CD4-positive, alpha-beta T cell treated with Interleukin-21 for 1 hour (primary cell): ENCODE results near the gene SHOC2.

Experiments used
- DNase-seq: peaks from one replicate; pipeline ENCODE4 v3.0.0-alpha.2; 2020

Gene SHOC2

DNA sequence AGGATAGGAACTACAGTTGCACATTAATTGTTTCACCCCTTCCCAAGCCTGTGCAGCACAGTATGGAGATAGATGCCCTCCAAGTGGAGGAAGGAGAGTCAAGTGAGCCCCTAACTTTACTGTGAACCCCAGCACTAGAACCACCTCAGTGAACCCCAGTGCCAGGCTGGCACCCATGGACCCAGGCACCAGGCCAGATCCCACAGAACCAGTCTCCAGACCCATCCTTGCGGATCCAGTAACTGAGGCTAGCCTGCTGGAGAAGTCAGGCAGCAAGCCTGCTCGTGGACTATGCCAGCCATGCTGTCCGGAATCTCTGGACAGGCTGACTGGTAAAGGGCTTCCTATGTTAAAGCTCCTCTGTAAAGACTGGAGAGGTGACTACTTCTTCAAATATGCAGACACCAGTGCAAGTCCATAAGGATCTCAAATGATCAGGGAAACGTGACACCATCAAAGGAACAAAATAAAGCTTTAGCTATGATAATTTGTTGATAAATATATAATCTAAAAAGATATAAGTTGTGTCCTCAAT lies 27.7 kb downstream of the SHOC2 start:
- no peak for DNase-seq

DNA sequence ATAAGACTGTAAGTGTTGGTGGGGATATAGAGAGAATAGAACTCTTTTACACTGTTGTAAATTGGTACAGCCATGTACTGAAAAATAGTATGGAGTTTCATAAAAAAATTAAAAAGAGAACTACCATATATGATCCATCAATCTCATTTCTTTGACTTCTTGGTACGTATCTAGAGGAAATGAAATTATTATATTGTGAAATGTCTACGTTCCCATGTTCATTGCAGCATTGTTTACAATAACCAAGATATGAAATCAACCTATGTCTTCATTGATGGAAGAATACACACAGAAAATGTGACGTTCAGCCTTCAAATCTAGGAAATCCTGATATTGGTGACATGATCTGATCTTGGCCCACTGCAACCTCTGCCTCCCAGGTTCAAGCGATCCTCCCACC lies 32.0 kb downstream of the SHOC2 start:
- no peak for DNase-seq

DNA sequence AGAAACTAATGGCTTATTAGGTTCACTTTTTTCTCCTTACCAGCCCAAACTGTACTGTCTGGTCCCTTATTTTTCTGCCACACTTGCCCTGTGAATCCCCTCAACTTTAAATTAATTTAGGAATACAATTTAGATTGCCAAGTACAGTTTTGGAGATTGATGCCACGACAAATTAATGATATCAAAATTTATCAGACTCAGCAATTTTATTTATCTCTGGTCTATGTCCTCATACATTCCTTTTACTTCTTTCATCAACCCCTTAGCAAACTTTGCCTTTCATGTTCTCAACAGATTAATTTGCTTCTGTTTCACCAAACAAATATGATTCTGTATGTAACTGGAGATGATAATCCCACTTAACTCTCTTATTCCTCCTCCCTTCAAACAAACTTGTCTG lies 38.2 kb downstream of the SHOC2 start:
- no peak for DNase-seq

DNA sequence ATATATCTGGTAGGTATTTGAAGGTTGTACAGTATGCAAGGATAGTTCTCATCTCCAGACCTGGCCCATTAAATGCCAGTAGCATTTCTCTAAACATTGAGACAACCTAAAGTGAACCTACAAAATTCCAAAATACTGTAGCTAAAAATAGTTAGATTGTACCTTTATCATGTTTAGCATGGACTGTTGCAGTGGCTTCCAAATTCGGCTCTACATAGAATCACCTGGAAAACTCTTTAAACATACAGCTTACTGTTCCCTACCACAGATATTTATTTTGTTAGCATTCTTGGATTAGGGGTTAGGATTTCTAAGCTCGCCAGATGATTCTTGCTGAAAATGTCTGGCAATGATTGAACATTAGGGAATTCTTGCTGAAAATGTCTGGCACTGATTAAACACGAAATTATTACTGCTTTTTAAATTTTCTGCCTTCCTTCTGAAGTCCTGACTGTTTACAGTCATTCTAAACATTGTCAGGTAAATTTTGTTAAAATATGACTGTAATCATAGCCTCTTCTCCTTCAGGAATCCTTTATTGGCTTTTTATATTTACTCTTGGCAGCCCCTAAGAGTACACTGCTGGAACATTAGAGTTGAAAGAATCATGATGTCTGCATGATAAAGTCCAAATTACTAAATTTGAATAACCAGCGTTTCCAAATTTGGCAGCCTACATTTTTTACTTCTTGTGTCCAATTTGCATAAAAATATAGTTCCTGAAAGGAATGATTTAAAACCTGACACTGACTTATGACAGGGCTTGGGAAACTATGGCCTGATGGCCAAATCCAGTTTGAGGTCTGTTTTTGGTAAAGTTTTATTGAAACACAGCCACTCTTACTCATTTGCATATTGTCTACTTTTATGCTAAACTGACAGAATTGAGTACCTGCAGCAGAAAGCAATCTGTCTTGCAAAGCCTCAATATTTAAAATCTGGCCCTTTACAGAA lies 40.3 kb downstream of the SHOC2 start:
- DNase-seq, result no peak

DNA sequence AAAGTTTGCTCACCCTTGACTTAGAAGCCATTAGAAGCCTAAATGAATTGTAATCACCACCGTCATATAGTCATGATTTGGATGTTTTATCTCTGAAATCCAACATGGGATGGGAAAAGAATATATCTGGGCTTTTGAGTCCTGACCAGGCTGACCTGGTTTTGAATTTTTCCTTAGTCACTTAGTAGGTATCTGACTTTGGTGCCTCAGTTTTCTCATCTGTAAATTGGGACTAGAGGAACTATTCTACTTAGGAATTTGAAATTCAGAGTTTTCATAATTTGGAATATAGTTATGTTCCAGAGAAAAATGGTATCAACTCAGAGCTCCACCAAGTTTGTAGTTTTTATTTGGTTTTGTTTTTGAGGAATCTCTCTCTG lies 40.9 kb downstream of the SHOC2 start:
- no peak for DNase-seq

DNA sequence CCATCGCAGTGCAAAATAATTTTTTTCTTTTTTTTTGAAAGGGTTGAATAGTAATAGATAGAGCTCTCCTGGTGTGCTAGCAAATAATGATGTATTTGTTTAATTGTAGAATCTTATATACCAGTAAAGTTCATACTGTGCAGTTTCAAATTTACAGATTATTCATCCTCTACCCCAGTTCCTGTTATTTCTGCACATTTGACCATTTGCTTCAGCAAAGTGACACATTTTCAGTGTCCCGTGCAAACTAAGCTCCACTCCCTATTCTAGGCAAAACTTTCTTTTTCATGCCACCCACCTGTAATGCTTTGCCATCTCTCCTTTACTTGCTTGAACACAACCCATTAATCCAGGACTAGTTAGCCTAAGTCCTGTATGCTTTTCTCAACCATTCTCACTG lies 43.0 kb downstream of the SHOC2 start:
- DNase-seq, result no peak

DNA sequence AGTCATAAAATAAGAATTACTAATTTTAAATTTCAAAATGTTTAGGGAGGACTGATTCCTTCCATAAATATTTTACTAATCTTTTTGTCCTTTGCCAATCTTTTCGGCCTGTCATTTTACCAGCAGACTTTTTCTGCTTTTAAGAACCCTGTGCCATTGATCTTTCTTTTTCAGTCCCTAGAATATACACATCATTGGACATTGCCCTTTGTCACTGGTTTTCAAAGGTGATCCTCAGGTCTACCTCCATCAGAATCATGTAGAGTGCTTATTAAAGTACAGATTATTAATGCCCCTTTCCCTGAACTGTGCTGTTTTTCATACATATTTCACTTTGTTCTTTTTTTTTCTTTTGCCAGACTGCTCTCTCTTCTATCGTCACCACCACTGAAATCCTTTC lies 43.8 kb downstream of the SHOC2 start:
- DNase-seq, result no peak

DNA sequence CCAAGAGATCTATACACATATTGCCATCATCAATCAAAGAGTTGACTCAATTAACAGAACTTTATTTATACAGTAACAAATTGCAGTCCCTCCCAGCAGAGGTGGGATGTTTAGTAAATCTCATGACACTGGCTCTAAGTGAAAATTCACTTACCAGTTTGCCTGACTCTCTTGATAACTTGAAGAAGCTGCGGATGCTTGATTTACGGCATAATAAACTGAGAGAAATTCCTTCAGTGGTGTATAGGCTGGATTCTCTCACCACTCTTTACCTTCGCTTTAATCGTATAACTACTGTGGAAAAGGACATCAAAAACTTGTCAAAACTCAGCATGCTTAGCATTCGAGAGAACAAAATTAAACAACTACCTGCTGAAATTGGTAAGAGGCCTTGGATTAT lies 45.3 kb downstream of the SHOC2 start:
- DNase-seq, result no peak

DNA sequence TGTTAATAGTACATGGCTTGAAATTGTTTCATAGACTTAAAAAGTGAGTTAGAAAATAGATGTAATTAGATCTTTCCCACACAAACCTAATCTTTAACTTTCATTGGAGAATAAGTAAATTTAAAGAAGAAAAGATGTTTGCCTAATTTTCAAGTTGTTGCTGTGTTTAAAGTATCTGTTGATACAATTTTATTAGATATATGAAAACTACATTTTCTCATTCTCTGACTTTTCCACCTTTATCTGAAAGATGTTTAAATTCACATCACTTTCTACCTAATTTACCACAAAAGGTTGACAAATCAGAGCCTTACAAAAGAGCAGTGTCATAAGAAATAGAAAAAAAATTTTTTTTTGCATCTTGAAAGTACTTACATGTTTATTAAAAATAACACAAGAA lies 45.8 kb downstream of the SHOC2 start:
- no peak for DNase-seq

DNA sequence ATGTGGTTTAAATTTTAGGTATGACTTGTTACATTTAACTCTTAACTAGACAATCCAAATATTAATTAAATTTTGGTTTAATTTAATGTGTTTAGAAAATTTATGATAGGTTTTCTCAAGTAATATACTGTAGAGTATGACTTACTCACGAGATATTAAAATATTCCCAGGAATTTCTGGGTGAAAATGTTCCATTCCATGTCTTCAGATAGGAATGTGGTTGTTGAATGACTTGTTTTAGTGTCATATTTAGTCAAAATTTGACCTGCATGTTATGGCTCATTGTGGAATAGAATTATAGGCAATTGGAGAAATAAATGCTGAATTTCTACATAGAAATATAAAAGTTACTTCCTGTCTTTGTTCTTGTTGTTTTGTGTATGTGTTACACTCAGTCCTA lies 46.7 kb downstream of the SHOC2 start:
- DNase-seq, result no peak

DNA sequence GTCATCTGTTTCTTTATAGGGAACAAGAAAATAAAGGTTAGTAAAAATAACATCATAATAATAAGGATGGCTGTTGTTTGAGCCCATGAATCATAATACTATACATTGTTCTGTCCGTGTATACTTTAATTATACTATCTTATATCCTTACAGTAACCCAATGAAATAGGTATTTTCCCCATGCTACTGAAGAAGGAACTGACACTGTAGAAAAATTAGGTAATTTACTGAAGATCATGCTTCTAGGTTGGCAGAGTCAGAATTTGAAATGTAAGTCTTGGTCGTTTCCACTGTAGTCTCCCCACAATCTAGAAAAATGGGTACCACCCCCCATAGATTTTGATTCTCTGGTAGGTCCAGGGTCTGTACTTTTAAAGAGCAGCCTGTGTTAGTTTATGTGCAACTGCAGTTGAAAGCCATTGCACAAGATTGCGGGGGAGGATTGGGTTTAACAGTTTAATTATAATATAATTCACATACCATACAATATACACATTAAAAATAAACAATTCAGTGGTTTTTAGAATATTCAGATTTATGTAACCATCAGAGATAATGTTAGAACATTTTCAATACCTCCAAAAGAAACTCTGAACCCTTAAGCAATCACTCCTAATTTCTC lies 47.7 kb downstream of the SHOC2 start:
- no peak for DNase-seq

DNA sequence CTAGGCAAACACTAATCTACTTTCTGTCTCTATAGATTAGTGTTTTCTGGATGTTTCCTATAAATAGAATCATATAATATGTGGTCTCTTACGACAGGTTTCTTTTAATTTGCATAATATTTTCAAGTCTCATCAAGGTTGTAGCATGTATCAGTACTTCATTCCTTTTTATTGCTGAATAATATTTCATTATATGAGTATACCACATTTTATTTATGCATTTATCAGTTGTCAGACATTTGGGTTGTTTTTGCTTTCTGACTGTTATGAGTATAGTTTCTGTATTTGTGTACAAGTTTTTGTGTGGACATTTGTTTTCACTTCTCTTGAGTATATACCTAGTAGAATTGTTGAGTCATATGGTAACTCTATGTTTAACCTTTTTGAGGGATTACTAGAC lies 48.2 kb downstream of the SHOC2 start:
- no peak for DNase-seq

DNA sequence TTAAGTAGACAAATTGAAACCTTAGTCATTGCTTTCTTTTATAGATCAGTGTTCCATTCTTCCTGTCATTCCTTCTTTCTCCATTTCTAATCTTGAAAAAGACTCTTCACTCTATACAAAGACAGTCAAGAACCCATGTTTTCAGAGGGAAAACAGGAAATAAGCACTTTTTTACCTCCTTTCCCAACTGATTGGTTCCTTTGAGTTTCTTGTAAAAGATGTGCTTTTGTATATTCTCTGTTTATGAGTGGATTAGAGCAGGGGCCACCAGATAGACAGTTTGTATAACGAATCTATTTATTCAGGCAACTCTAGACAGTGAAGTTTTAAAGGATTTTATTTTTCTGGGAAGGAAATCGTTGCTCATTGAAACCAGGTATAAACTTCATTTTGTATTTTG lies 49.8 kb downstream of the SHOC2 start:
- no peak for DNase-seq

DNA sequence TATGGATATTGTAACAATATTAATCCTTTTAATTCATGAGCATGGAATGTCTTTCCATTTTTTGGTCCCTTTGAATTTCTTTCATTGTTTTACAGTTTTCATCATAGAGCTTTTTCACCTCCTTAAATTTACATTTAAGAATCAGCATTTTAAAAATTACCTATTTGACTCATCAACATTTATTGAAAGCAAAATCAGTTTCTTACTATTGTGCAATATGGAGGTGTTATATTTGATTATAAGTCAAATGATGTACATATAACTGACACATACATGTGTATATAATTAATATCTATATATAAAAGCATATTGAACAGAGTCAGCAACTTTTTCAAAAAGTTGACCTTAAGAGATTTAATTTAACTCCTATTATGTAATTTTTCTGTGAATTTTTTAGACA lies 52.2 kb downstream of the SHOC2 start:
- DNase-seq, result no peak

DNA sequence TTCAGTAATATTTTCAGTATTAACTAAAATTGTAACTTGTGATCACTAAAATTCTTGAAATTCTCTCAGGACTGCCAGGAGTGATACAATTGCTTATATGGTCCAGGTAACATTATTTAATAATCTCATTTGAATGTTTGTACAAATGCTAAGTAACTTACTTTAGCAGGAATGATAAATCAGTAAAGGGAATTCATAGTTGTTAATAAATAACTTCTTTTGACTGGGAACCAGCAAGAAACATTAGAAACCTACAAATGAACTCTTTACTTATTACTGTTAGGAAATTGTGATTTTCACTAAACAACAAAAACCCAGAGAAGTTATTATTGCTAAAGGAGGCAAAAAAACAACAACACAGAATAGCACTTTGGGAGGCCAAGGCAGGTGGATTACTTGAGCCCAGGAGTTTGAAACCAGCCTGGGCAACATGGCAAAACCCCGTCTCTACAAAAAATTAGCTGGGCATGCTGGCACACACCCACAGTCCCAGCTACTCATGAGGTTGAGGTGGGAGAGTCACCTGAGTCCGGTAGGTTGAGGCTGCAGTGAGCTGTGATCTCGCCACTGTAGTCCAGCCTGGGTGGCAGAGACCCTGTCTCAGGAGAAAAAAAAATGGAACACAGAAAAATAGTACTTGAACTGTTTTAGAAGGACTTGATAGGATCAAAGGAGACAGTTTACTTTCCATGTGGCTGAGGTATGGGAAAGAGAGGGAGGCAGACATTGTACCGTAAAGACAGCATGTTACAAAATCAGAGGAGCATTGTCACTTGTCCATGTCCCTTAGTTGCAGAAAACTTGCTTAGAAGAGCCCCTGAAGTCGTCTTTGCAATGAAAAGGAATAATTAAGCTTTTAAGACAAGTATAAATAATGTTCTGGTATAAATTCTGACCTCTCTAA lies 53.1 kb downstream of the SHOC2 start:
- DNase-seq, result no peak

DNA sequence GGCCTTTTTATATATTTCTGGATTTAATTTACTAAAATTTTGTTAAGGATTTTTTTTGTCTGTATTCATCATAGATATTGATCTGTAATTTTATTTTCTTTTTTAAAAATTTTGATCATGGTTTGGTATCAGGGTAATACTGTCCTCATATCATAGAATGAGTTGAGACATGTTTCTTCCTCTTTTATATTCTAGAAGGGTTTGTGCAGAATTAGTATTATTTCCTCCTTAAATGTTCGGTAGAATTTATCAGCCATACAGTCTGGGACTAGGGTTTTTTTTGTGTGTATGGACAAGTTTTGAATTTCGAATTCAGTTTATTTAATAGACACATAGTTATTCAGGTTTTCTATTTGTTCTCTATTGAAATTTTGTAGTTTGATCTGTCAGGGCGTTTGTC lies 54.0 kb downstream of the SHOC2 start:
- DNase-seq, result no peak

DNA sequence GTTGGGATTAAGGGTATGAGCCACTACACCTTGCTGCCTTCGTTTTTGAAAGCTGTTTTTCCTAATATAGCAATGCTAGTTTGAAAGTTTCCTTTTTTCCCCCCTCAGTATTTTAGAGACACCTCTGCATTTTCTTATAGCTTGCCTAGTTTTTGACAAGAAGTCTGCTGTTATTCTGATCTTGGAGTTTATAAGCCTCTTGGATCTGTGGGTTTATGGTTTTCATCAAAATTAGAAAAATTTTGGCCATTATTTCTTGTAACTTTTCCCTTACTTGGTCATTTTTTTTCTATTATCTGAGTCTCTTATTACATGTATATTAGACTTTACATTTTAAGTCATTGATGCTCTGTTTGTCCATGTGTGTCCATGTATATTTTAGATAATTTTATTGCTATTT lies 57.2 kb downstream of the SHOC2 start:
- no peak for DNase-seq

DNA sequence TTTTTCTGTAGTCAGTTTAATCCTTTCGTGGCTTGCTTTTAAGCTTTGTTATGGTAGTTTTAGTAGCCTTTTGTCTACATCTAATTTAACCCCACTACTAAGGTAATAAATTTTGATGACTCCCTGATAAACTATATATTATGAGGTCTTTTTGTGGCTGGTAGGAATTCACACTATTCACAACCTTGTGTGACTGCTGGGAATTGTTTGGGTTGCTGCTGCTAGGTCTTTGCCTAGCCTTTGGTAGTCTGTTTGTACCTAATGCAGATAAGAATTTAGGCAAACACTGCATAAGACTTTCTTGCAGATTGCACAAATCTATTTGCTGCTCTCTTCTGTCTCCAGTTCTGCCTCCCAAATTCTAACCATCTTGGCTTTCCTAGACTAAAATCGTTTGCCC lies 58.3 kb downstream of the SHOC2 start:
- no peak for DNase-seq

DNA sequence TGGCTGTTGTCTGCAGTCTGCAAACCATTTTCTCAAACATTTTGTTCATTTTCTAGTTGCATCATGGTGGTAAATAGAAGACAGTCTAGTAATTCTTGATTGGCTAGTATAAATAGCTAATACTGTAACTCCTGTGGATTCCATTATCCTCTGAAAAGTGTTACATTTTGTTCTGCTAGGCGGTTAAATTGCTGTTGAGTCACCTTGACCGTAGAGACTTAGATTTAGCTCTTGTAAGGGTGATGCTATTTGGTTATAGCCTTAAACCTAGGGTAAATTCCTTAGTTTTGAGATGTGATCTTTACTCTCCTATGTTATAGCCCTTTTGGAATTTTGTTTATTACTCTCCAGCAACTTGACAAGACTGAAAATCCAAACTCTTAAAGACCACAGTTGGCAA lies 58.8 kb downstream of the SHOC2 start:
- no peak for DNase-seq

DNA sequence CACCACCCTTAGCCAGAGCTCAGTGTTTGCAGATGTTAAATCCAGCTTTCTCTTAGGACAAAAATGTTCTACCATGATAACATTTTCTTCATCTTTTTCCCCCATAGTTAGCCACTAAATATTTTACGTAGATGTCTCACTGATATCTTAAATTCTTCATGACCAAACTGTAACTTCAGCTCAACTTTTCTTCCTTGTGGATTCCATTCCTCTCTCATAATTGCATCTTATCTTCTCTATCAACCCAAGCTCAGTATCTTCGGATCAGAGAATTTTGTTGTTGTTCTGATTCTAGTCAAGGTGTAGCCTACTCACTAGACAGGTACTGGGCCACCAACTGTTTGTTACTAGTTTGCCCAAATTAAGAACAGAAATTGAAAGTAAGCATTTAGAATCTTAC lies 60.2 kb downstream of the SHOC2 start:
- DNase-seq, result no peak

DNA sequence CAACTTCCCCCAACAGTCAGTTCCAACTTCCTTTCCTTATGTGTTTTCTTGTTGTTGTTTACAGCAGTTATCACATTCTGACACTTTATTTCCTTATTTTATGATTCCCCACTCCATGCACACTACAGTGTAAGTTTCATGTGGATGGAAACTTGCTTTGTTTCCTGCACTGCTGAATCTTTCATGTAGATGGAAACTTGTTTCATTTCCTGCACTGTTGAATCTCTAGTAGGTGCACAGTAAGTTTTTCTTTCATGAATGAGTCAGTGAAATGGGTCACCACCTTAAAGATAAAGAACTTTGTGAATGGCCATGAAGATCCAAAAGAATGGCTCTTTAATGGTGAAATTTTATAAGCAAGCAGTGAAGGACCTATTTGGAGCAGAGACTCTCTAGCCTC lies 61.4 kb downstream of the SHOC2 start:
- no peak for DNase-seq

DNA sequence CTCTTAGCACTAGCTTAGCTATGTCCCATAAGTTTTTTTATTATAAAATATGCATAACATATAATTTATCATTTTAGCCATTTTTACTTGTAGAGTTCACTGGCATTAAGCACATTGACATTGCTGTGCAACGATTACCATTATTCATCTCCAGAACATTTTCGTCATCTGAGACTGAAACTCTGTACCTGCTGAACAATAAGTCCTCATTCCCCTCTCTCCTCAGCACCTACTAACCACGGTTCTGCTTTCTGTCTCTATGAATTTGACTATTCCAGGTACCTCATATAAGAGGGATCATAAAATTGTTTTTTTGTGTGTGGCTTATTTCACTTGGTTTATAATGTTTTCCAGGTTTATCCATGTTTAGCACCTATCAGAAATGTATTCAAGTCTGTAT lies 64.1 kb downstream of the SHOC2 start:
- DNase-seq, result no peak

DNA sequence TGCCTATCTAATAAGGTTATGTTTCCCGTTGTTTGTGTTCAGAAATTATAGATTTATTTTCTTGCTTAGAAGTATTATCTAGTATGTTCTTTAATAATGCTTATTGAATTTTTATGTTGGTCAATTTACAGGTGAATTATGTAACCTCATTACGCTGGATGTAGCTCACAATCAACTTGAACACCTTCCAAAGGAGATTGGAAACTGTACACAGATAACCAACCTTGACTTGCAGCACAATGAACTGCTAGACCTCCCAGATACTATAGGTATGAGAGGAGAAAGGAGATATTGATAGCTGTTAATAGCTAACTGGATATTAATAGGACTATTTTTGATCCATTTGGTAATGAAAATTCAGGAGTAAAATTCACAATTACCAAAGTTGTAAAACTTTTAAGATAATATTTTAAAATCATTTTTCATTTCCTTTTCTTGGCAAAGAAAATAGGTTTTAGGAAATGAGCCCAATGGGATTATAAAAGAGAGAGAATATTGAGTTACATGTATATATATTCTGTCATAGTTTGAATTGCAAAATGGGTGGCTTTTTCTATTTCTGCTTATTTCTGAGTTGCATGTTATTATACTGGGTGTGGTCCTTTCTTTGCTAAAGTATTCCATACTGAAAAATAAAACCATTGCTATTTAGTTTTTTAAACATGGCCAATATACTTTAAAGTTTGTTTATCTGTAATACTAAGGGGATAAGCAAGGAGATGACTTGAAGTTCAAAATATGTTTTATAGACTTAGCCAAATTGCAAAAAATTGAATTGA lies 66.3 kb downstream of the SHOC2 start:
- DNase-seq, result no peak
